ENCODE results near the gene CDC42BPA. TPM values are rescaled to one million over a fixed set of nuclear protein-coding genes. Genes with fewer than 3 reads are reported as not detected.
"Not testable (repeated sequence)": the region's sequence is repeated elsewhere in the genome, so short reads cannot be mapped to it uniquely, and the experiment has no call there.

CDC42BPA gene
- total RNA-seq, 1 donor from 2014 or later, result 61.6 TPM

DNA sequence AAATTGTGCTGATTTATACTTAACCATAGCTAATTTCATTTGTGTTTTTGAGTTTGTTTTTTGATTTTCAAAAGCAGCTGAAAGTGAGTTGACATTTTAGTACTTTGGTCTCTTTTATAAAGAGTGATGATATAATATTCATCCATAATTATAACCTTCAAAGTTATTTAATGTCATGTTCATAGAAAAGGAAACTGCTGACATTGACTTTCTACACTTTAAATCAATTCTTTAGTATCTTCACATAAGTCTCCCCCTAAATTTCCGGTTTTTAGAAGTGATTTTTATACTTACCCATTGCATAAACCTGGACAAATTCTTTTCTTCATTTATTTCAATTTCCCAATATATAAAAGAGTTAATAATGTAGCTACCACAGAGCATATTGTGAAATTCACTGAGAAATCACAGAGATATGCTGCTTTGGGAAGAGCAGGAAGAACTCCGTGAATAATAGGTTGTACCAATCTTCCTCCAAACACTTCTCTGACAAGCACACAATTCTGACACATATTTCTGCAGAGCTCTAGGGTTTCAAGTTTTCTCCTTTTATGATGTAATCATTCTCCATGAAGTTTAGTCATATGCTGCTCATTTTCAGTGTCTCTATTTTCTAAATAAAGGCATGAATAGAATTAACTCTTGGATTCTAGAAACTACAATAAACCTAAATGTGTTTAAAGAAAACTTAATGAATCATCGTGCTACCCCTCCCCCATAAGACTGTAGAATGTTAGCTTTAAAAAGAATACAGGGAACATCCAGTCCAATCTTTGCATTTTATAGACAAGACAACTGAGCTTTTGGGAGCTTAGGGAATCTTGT, 25.6 kb upstream of the CDC42BPA start:
- H3K4me3 Mint-ChIP-seq (ENCODE audit: unreplicated experiment), result peak overlapping the region; percentile 42
- H3K27me3 Mint-ChIP-seq (ENCODE audit: low read depth), result no peaks in the 10 kb centered on the region
- no peak for DNase-seq (ENCODE audit: low spot score)
- peaks cover 39% of the 10 kb centered on the region for H3K4me1 Mint-ChIP-seq (ENCODE audit: low read depth)
- H3K27ac Mint-ChIP-seq (ENCODE audit: unreplicated experiment), result peak overlapping the region; percentile 82
- peaks cover 8% of the 10 kb centered on the region for H3K9me3 Mint-ChIP-seq (ENCODE audit: low read depth)
- H3K36me3 Mint-ChIP-seq (ENCODE audit: low read depth), result no peaks in the 10 kb centered on the region
- TF ChIP-seq, protein P1, sequence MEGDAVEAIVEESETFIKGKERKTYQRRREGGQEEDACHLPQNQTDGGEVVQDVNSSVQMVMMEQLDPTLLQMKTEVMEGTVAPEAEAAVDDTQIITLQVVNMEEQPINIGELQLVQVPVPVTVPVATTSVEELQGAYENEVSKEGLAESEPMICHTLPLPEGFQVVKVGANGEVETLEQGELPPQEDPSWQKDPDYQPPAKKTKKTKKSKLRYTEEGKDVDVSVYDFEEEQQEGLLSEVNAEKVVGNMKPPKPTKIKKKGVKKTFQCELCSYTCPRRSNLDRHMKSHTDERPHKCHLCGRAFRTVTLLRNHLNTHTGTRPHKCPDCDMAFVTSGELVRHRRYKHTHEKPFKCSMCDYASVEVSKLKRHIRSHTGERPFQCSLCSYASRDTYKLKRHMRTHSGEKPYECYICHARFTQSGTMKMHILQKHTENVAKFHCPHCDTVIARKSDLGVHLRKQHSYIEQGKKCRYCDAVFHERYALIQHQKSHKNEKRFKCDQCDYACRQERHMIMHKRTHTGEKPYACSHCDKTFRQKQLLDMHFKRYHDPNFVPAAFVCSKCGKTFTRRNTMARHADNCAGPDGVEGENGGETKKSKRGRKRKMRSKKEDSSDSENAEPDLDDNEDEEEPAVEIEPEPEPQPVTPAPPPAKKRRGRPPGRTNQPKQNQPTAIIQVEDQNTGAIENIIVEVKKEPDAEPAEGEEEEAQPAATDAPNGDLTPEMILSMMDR (IDR thresholded peaks at IDR 0.05), result no peak

- no peak overlapping the region for H3K4me3 Mint-ChIP-seq (ENCODE audit: unreplicated experiment)
- H3K27ac Mint-ChIP-seq (ENCODE audit: unreplicated experiment), result peak overlapping the region; percentile 82
- peaks cover 8% of the 10 kb centered on the region for H3K9me3 Mint-ChIP-seq (ENCODE audit: low read depth)
- TF ChIP-seq, protein P1 (IDR thresholded peaks at IDR 0.05), result no peak
- H3K4me1 Mint-ChIP-seq (ENCODE audit: low read depth), result peaks cover 39% of the 10 kb centered on the region
- DNase-seq (ENCODE audit: low spot score), result no peak
- H3K36me3 Mint-ChIP-seq (ENCODE audit: low read depth), result no peaks in the 10 kb centered on the region
- no peaks in the 10 kb centered on the region for H3K27me3 Mint-ChIP-seq (ENCODE audit: low read depth)
Observed at GRCh38 chr1:227343206-227343605, 24.9 kb upstream of the CDC42BPA start.

GRCh38 chr1:227342075-227342829, 24.0 kb upstream of the CDC42BPA start:
- peaks cover 37% of the 10 kb centered on the region for H3K4me1 Mint-ChIP-seq (ENCODE audit: low read depth)
- H3K27me3 Mint-ChIP-seq (ENCODE audit: low read depth), result no peaks in the 10 kb centered on the region
- no peaks in the 10 kb centered on the region for H3K36me3 Mint-ChIP-seq (ENCODE audit: low read depth)
- H3K27ac Mint-ChIP-seq (ENCODE audit: unreplicated experiment), result no peak overlapping the region
- peaks cover 8% of the 10 kb centered on the region for H3K9me3 Mint-ChIP-seq (ENCODE audit: low read depth)
- DNase-seq (ENCODE audit: low spot score), result no peak
- H3K4me3 Mint-ChIP-seq (ENCODE audit: unreplicated experiment), result no peak overlapping the region
- TF ChIP-seq, protein P1 (IDR thresholded peaks at IDR 0.05), result no peak

DNA sequence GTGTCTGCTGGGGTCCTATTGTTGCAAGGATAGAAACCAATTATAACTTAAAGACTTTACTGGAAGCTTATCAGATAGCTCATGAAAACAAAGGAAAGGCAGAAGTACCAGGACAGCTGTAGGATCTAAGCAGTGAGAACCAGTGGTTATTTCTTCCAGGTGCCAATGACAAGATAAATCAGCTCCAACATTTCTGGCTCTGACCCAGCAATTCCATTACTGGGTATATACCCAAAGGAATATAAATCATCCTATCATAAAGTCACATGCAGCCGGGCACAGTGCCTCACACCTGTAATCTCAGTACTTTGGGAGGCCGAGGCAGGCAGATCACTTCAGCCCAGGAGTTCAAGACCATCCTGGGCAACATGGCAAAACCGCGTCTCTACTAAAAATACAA, 17.8 kb upstream of the CDC42BPA start:
- H3K36me3 Mint-ChIP-seq (ENCODE audit: low read depth); H3K4me3 Mint-ChIP-seq (ENCODE audit: unreplicated experiment); H3K4me1 Mint-ChIP-seq (ENCODE audit: low read depth); DNase-seq (ENCODE audit: low spot score); H3K27me3 Mint-ChIP-seq (ENCODE audit: low read depth); H3K27ac Mint-ChIP-seq (ENCODE audit: unreplicated experiment): not testable (repeated sequence)
- peaks cover 16% of the 10 kb centered on the region for H3K9me3 Mint-ChIP-seq (ENCODE audit: low read depth)

- H3K27ac Mint-ChIP-seq (ENCODE audit: unreplicated experiment), result no peak overlapping the region
- TF ChIP-seq, protein P1 (IDR thresholded peaks at IDR 0.05), result no peak
- H3K36me3 Mint-ChIP-seq (ENCODE audit: low read depth), result no peaks in the 10 kb centered on the region
- peaks cover 16% of the 10 kb centered on the region for H3K9me3 Mint-ChIP-seq (ENCODE audit: low read depth)
- H3K4me3 Mint-ChIP-seq (ENCODE audit: unreplicated experiment), result no peak overlapping the region
- no peak for DNase-seq (ENCODE audit: low spot score)
- peaks cover 3% of the 10 kb centered on the region for H3K4me1 Mint-ChIP-seq (ENCODE audit: low read depth)
- H3K27me3 Mint-ChIP-seq (ENCODE audit: low read depth), result no peaks in the 10 kb centered on the region
Observed at GRCh38 chr1:227335242-227336020, 17.1 kb upstream of the CDC42BPA start.

All from chondrocyte (in vitro differentiated cells).